KOPT-K1 (cell line): ENCODE data around the gene INO80D.
"Not testable (repeated sequence)": the region's sequence is repeated elsewhere in the genome, so short reads cannot be mapped to it uniquely, and the experiment has no call there.

ENCODE experiments used
- H3K27ac ChIP-seq: fragments of 200-600 bp; sonication (generic); 2 replicates; pipeline ENCODE4 v1.5.1; 2016; ENCODE audit warnings: antibody characterized with exemption, mild to moderate bottlenecking, low read depth, low read length; ENCODE audit not compliant: poor library complexity, severe bottlenecking
- H3K36me3 ChIP-seq: fragments of 200-600 bp; sonication (generic); 2 replicates; pipeline ENCODE4 v1.5.1; 2017; ENCODE audit warnings: antibody characterized with exemption, mild to moderate bottlenecking, low read length, moderate library complexity; ENCODE audit not compliant: insufficient read depth
- H3K9me3 ChIP-seq: fragments of 200-600 bp; sonication (generic); 2 replicates; pipeline ENCODE4 v1.5.1; 2017; ENCODE audit warnings: antibody characterized with exemption, low read length, mild to moderate bottlenecking; ENCODE audit not compliant: insufficient read depth, poor library complexity, severe bottlenecking

INO80D gene

DNA sequence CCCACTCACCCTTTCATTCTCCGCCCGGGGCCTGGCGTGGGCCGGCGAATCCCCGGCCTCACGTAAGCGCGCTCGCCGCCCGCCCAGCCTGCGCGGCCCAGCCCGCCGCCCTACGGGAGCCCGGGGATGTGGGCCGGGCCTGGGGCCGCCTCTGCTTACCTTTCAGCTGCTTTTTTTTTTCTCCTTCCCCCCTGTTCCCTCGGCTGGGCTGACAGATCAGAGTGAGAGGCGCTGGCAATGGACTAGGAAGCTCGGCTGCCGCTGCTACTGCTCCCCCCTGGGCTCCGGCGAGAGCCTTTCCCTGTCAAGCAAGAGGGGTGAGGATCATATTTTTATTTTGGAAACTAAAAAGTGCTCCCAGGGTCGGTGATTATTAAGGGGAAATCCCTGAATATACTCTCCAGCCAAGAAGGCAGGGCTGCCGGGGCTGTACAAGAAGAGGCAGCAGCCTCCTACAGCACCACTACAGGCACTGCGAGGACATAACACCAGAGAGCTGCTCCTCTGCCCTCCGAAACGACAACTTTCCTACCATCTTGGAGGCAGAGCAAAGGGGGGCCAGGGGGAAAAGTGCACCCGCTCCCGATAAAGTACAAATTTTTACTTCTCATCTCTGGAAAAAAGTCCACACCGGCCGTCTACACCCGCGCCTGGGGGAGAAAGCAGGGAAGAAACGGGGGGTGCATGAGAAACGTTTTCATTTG lies at the start of gene INO80D:
Gene INO80D (minus strand): TSS at position 433 of the 704 bp plus-strand sequence. CDS start 23,158 bp downstream, outside the sequence.
- H3K36me3 ChIP-seq = no peaks in the 10 kb centered on the region
- H3K9me3 ChIP-seq = no peaks in the 10 kb centered on the region
- peak within 1 kb of the TSS; percentile 95 for H3K27ac ChIP-seq

DNA sequence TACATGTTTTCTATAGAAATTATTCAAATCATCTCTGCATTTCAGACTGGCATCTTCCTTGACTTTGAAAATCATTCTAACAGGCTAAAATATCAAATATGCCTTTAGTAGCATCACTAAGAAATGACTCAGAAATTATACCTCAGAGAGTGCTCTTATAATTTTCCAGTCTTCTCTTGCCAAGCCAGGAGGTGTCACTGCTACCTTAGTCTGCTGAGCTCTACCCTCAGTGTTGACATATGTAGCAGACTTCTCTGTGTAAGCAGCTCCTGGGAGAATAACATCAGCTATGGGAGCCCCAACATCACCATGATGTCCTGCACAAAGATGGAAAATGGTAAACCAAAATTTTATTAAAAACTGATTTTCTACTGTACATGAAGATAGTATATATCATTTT lies 41.7 kb upstream of the INO80D start:
- Histone ChIP-seq H3K36me3 (peaks cover 99% of the 10 kb centered on the region), H3K9me3 (no peaks in the 10 kb centered on the region)

GRCh38 chr2:206125901-206126300 lies 39.9 kb upstream of the INO80D start:
- Histone ChIP-seq H3K36me3 (peaks cover 99% of the 10 kb centered on the region), H3K9me3 (no peaks in the 10 kb centered on the region), H3K27ac (no peak overlapping the region)

More for the DNA sequence above, 41.7 kb upstream of the INO80D start:
- no peak overlapping the region for H3K27ac ChIP-seq

DNA sequence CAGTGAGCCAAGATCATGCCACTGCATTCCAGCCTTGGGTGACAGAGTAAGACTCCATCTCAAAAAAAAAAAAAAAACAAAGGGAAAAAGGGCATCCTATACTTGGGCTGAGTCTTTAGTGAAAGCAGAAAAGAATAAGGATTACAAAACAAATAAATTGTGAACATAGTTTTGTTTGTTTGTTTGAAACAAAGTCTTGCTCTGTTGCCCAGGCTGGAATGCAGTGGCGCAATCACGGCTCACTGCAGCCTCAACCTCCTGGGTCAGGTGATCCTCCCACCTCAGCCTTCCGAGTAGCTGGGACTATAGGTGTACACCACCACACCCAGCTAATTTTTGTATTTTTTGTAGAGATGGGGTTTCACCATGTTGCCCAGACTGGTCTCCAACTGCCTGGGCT lies 36.6 kb upstream of the INO80D start:
- not testable (repeated sequence) for H3K9me3 ChIP-seq, H3K27ac ChIP-seq
- peaks cover 83% of the 10 kb centered on the region for H3K36me3 ChIP-seq

GRCh38 chr2:206116278-206116677 lies 30.3 kb upstream of the INO80D start:
- peaks cover 36% of the 10 kb centered on the region for H3K36me3 ChIP-seq
- H3K27ac ChIP-seq = no peak overlapping the region
- H3K9me3 ChIP-seq = peaks cover 5% of the 10 kb centered on the region

GRCh38 chr2:206115026-206115578 lies 29.1 kb upstream of the INO80D start:
- no peak overlapping the region for H3K27ac ChIP-seq
- peaks cover 24% of the 10 kb centered on the region for H3K36me3 ChIP-seq
- H3K9me3 ChIP-seq = peaks cover 5% of the 10 kb centered on the region

GRCh38 chr2:206112846-206113547 lies 27.0 kb upstream of the INO80D start:
- Histone ChIP-seq H3K27ac (no peak overlapping the region), H3K9me3 (peaks cover 5% of the 10 kb centered on the region), H3K36me3 (peaks cover 19% of the 10 kb centered on the region; the same call in 1 of the 2 replicates)

DNA sequence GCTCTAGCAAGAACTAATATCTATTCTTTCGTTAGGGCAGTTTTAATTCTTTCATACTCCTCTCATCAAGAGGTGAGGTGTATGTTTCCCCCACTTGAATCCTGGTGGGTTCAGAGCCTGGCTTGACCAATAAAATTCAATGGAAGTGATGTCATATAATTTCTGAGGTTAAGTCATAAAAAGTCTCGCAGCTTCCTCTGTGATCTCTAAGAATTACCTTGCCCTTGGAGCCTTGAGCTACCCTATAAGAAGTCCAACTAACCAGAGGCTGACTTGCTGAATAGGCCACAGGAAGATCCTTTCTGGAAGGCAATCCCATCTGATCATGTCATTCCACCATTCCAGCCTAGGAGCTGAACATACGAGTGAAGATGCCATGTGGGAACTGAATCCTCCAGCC lies 26.1 kb upstream of the INO80D start:
- no peak overlapping the region for H3K27ac ChIP-seq
- H3K36me3 ChIP-seq = peaks cover 12% of the 10 kb centered on the region; the same call in 1 of the 2 replicates
- peaks cover 5% of the 10 kb centered on the region for H3K9me3 ChIP-seq

- peaks cover 5% of the 10 kb centered on the region for H3K9me3 ChIP-seq
- peaks cover 9% of the 10 kb centered on the region; the same call in 1 of the 2 replicates for H3K36me3 ChIP-seq
- no peak overlapping the region for H3K27ac ChIP-seq
These were observed 22.7 kb upstream of the INO80D start for GRCh38 chr2:206108713-206109112.

- H3K9me3 ChIP-seq = no peaks in the 10 kb centered on the region
- no peaks in the 10 kb centered on the region for H3K36me3 ChIP-seq
- no peak overlapping the region for H3K27ac ChIP-seq
These were observed 19.6 kb upstream of the INO80D start for GRCh38 chr2:206105541-206105940.

- Histone ChIP-seq H3K36me3 (no peaks in the 10 kb centered on the region), H3K27ac (no peak overlapping the region), H3K9me3 (no peaks in the 10 kb centered on the region)
These were observed 19.1 kb upstream of the INO80D start for GRCh38 chr2:206105038-206105437.

DNA sequence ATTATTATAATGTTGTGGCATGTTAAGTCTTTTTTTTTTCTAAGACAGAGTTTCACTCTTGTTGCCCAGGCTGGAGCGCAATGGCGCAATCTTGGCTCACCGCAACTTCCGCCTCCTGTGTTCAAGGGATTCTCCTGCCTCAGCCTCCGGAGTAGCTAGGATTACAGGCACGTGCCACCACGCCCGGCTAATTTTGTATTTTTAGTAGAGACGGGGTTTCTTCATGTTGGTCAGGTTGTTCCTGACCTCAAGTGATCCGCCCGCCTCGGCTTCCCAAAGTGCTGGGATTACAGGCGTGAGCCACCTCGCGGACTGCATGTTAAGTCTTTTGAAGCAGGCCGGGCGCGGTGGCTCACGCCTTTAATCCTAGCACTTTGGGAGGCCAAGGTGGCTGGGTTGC lies 12.9 kb upstream of the INO80D start:
- not testable (repeated sequence) for H3K36me3 ChIP-seq, H3K9me3 ChIP-seq, H3K27ac ChIP-seq

GRCh38 chr2:206098471-206098870 lies 12.5 kb upstream of the INO80D start:
- Histone ChIP-seq H3K9me3 (no peaks in the 10 kb centered on the region), H3K36me3 (no peaks in the 10 kb centered on the region), H3K27ac (no peak overlapping the region)

DNA sequence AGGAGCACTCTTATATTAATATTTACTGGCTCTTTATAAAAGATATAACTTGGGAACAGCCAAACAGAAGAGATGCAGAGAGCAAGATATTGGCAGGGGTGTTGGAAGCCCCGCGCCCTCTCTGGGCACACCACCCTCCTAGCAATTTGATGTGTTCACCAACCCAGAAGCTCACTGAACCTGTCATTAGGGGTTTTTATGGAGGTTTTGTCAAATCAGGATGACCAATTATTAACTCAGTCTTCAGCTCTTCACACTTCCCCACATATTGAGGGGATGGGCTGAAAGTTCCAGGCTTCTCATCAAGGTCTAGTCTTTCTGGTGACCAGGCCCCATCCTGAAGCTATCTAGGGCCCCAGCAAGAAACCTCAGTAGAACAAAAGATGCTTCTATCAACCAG lies 10.9 kb upstream of the INO80D start:
- Histone ChIP-seq H3K36me3 (no peaks in the 10 kb centered on the region), H3K27ac (no peak overlapping the region), H3K9me3 (no peaks in the 10 kb centered on the region)

DNA sequence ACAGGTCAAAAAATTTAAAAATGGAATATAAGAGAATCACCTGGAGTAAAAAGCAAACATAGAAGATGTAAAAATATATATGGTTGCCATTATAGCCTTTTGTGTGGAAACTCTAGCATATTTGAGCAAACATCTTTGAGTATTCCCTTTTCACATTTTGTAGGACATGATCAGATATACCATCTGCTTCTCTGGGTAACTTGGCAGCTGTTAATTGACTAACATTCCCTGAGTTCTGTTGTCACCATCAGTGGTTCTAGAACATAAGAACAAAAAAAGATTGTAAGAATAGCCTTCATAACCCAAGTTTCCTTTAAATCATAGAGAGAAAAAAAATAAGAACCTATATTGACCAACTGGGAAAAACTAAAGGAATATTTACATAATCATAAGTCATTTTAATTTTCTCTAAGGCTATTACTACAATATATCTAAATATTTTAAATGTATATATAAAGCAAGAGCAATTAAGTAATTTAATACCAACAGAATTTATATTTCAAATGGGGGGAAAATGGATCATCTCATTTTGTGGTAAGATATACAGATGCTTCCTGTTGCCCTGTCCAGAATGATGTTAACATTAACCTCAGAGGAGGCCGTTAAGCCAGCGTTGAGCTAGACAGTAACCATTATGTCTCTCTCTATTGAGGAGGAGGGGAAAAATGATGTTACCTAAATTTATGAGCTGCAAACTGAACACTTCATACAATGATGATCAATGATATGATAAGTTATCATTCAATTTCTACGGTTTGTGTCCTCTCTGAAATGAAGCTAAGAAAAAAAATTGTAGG lies 9.8 kb upstream of the INO80D start:
- no peak overlapping the region for H3K27ac ChIP-seq
- H3K9me3 ChIP-seq = no peaks in the 10 kb centered on the region
- H3K36me3 ChIP-seq = no peaks in the 10 kb centered on the region
